Ovary (tissue), 3 donors: ENCODE data around the gene TMTC1.

Experiments used
- CTCF ChIP-seq, 3 donors: fragments of 450-650 bp in 2 of 3; fragments of 200-600 bp in 1 of 3; IDR thresholded peaks; one replicate each; pipeline versions ENCODE4 v1.5.1 to v1.8.0; 2016 to 2022; ENCODE audit warnings: antibody characterized with exemption in 3 of 3, mild to moderate bottlenecking in 1 of 3
- POLR2A ChIP-seq: fragments of 450-650 bp; IDR thresholded peaks from one replicate; pipeline ENCODE4 v1.6.1; 2017; ENCODE audit warnings: antibody characterized with exemption, mild to moderate bottlenecking, moderate library complexity
- donor health status: DM: no; HTN: no; CAD: no.

GRCh38 chr12:29595071-29595755, 188.5 kb downstream of the TMTC1 start:
- TF ChIP-seq CTCF (IDR thresholded peaks at IDR 0.05) (no peak), POLR2A (no peak)
